Left lung (tissue), 10 donors: Measurements from ENCODE around the gene CPA2. TPM values are rescaled to one million over a fixed set of nuclear protein-coding genes. Genes with fewer than 3 reads are reported as not detected.

Experiments
- ATAC-seq: fragments of 200-7000 bp; cut with Tn5 transposase; one replicate; pipeline ENCODE4 v1.9.1; 2020; ENCODE audit warnings: moderate library complexity
- DNase-seq, 4 donors: peaks; one replicate each; pipeline ENCODE4 v3.0.0-alpha.2; 2013 to 2020
- H3K27ac ChIP-seq, 2 donors: fragments of 200-600 bp; sonication (generic) in 1 of 2; one replicate each; pipeline versions ENCODE4 v1.5.0 to v1.8.0; 2020 to 2021
- H3K27me3 ChIP-seq, 2 donors: fragments of 200-600 bp; sonication (generic) in 1 of 2; one replicate each; pipeline versions ENCODE4 v1.5.0 to v1.8.0; 2020 to 2021
- H3K36me3 ChIP-seq, 2 donors: fragments of 200-600 bp; sonication (generic) in 1 of 2; one replicate each; pipeline versions ENCODE4 v1.5.0 to v1.8.0; 2020 to 2021
- H3K4me1 ChIP-seq, 2 donors: fragments of 200-600 bp; one replicate each; pipeline ENCODE4 v1.8.0; 2021
- H3K4me3 ChIP-seq, 2 donors: fragments of 200-600 bp; sonication (generic) in 1 of 2; one replicate each; pipeline versions ENCODE4 v1.5.0 to v1.8.0; 2020 to 2021; ENCODE audit warnings: mild to moderate bottlenecking in 1 of 2
- H3K9me3 ChIP-seq, 2 donors: fragments of 200-600 bp; sonication (generic) in 1 of 2; one replicate each; pipeline versions ENCODE4 v1.5.0 to v1.8.0; 2020 to 2021
- CTCF ChIP-seq, 2 donors: fragments of 200-600 bp; sonication (generic) in 1 of 2; IDR thresholded peaks; one replicate each; pipeline versions ENCODE4 v1.5.0 to v1.8.0; 2021; ENCODE audit warnings: antibody characterized with exemption in 2 of 2
- intact Hi-C, 2 donors: fragments of 100-400 bp; cut with DNase I; formaldehyde crosslinking; loops; one replicate each; pipeline versions ENCODE4 v1.11.2 to v1.14.2; 2022
- polyA plus RNA-seq, 6 donors: library from polyadenylated mRNA; unstranded; fragments of 120-200 nt; gene quantifications; one replicate each; pipeline ENCODE4 v1.2.1, GENCODE V29; 2013; ENCODE audit not compliant: insufficient read length in 6 of 6
- total RNA-seq, 2 donors: library from RNA; stranded (reverse); fragmentation: NEBNext Ultra II Directional; extraction: Animal tissue kit (Norgen Biotek cat#: 25700); gene quantifications; one replicate each; pipeline ENCODE4 v1.2.1, GENCODE V29; 2021
- donor health status: DM: no; HTN: yes; CAD: no.
- donor health status: DM: no; HTN: no; CAD: no.

Gene CPA2
- total and polyA plus RNA-seq, 8 donors: 0.20 to 0.57 (median 0.33) TPM; not detected in 2

GRCh38 chr7:130279286-130279685, 12.6 kb downstream of the CPA2 start:
- Histone ChIP-seq H3K36me3 (no peaks in the 10 kb centered on the region), H3K4me1 (no peaks in the 10 kb centered on the region), H3K9me3 (no peaks in the 10 kb centered on the region), H3K27me3 (peaks cover 0 to 6% of the 10 kb centered on the region in 2 donors), H3K4me3 (no peak overlapping the region), H3K27ac (no peak overlapping the region)
- intact Hi-C loops: no loop called here
- no peak for DNase-seq
- TF ChIP-seq CTCF (IDR thresholded peaks at IDR 0.05): no peak
- no peak for ATAC-seq

- no peaks in the 10 kb centered on the region for H3K36me3 ChIP-seq
- no peak for TF ChIP-seq CTCF (IDR thresholded peaks at IDR 0.05)
- DNase-seq (no peak), ATAC-seq (no peak)
- no peaks in the 10 kb centered on the region for H3K4me1 ChIP-seq
- no peak overlapping the region for H3K27ac ChIP-seq
- intact Hi-C loops: no loop called here
- no peak overlapping the region for H3K4me3 ChIP-seq
- H3K27me3 ChIP-seq: peaks cover 0 to 5% of the 10 kb centered on the region in 2 donors
- no peaks in the 10 kb centered on the region for H3K9me3 ChIP-seq
These were observed 13.2 kb downstream of the CPA2 start for GRCh38 chr7:130279906-130280305.

GRCh38 chr7:130281260-130281659, 14.6 kb downstream of the CPA2 start:
- Histone ChIP-seq H3K27ac (no peak overlapping the region), H3K36me3 (no peaks in the 10 kb centered on the region), H3K4me1 (no peaks in the 10 kb centered on the region), H3K9me3 (no peaks in the 10 kb centered on the region), H3K27me3 (no peaks in the 10 kb centered on the region), H3K4me3 (no peak overlapping the region)
- DNase-seq (no peak), ATAC-seq (no peak)
- no peak for TF ChIP-seq CTCF (IDR thresholded peaks at IDR 0.05)
- intact Hi-C loops: no loop called here

GRCh38 chr7:130286881-130287280, 20.2 kb downstream of the CPA2 start:
- no peaks in the 10 kb centered on the region for H3K4me1 ChIP-seq
- H3K36me3 ChIP-seq: no peaks in the 10 kb centered on the region
- H3K27me3 ChIP-seq: no peaks in the 10 kb centered on the region
- H3K27ac ChIP-seq: no peak overlapping the region
- DNase-seq: no peak
- H3K9me3 ChIP-seq: no peaks in the 10 kb centered on the region
- TF ChIP-seq CTCF (IDR thresholded peaks at IDR 0.05): no peak
- no peak overlapping the region for H3K4me3 ChIP-seq
- intact Hi-C loops: no loop called here
- no peak for ATAC-seq

GRCh38 chr7:130288168-130288567, 21.5 kb downstream of the CPA2 start:
- H3K4me1 ChIP-seq: no peaks in the 10 kb centered on the region
- no peak for TF ChIP-seq CTCF (IDR thresholded peaks at IDR 0.05)

More at GRCh38 chr7:130288168-130288567, 21.5 kb downstream of the CPA2 start:
- Histone ChIP-seq H3K4me3 (no peak overlapping the region), H3K9me3 (no peaks in the 10 kb centered on the region), H3K36me3 (no peaks in the 10 kb centered on the region), H3K27me3 (no peaks in the 10 kb centered on the region), H3K27ac (no peak overlapping the region)
- intact Hi-C loops: no loop called here
- no peak for DNase-seq
- no peak for ATAC-seq
